Measurements from ENCODE around the gene SCG2. TPM values are rescaled to one million over a fixed set of nuclear protein-coding genes. Genes with fewer than 3 reads are reported as not detected.

SCG2 gene
- polyA plus RNA-seq, 1 donor (not counting 4 experiments of a cell fraction or from before 2014, with no cell fraction given): 0.10 TPM

DNA sequence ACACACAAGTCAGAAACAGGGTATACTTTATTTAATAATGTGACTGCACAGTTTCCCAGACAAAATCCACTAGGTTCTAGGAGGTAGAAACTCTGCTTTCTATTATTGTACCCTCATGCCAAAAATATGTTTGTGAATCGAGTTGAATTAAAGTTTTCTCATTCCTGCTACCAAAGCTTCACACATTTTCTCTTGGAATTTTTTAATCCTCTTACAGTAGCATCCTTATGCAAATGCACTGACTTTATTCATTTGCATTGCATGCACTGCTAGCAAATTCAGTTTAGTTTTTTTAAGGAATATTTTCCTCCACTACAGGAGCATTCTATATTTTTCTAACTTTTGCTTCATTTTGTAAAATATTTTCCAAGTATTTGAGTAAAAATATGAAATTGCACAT lies 4.8 kb upstream of the SCG2 start:
- TF ChIP-seq, protein P1, sequence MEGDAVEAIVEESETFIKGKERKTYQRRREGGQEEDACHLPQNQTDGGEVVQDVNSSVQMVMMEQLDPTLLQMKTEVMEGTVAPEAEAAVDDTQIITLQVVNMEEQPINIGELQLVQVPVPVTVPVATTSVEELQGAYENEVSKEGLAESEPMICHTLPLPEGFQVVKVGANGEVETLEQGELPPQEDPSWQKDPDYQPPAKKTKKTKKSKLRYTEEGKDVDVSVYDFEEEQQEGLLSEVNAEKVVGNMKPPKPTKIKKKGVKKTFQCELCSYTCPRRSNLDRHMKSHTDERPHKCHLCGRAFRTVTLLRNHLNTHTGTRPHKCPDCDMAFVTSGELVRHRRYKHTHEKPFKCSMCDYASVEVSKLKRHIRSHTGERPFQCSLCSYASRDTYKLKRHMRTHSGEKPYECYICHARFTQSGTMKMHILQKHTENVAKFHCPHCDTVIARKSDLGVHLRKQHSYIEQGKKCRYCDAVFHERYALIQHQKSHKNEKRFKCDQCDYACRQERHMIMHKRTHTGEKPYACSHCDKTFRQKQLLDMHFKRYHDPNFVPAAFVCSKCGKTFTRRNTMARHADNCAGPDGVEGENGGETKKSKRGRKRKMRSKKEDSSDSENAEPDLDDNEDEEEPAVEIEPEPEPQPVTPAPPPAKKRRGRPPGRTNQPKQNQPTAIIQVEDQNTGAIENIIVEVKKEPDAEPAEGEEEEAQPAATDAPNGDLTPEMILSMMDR (optimal IDR thresholded peaks at IDR 0.05 in 1 of 3, IDR thresholded peaks at IDR 0.05 in 1 of 3, conservative IDR thresholded peaks at IDR 0.05 in 1 of 3; ENCODE audit: extremely low read depth in 1 of 3, insufficient read depth in 2 of 3, low read length in 3 of 3): no peak
- TF ChIP-seq EZH2 (IDR thresholded peaks at IDR 0.05; ENCODE audit: low read length): no peak
- no peak for FAIRE-seq
- dilution Hi-C loops (cut with MboI; ENCODE audit: extremely low pct_ligation_motif_present, low sequenced_read_pairs): no loop called here

DNA sequence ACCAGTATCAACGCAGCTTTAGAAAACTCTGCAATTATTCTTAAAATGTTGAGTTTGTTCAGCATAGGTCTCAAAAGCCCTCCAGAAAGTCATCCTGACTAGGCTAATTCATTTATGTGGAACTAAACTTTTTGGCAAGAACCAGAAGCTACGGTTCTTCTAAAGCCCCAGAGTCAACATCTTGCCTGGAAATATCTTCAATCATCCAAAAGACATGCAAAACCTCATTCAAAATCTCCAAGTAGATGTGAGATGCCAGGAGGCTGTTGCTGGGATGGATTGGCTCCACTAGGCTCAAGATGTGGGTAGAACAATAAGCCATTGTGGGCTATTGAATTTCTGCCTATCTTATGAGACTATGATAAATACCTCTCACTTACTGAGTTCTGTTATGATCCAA lies 2.1 kb upstream of the SCG2 start:
- Histone ChIP-seq H3K4me3 (ENCODE audit: control insufficient read depth in 2 of 3, extremely low read depth in 1 of 3, insufficient read depth in 2 of 3, low read depth in 1 of 3, low read length in 3 of 3) (no peak overlapping the region), H4K20me1 (ENCODE audit: control insufficient read depth, extremely low read depth, insufficient read depth, low read length) (no peaks in the 10 kb centered on the region), H2AFZ (ENCODE audit: control insufficient read depth, low read length) (no peak overlapping the region), H3K9me1 (ENCODE audit: control insufficient read depth, extremely low read depth, insufficient read depth, low read length) (no peaks in the 10 kb centered on the region), H3K27ac (ENCODE audit: control insufficient read depth, insufficient read depth, low read length) (no peak overlapping the region), H3K9ac (ENCODE audit: control insufficient read depth, extremely low read depth, insufficient read depth, low read length) (no peak overlapping the region), H3K4me1 (ENCODE audit: control insufficient read depth, extremely low read depth, insufficient read depth, low read length) (peaks cover 6% of the 10 kb centered on the region), H3K36me3 (ENCODE audit: control insufficient read depth in 2 of 2, extremely low read depth in 1 of 2, insufficient read depth in 2 of 2, low read length in 2 of 2) (no peaks in the 10 kb centered on the region), H3K4me2 (ENCODE audit: control insufficient read depth, extremely low read depth, insufficient read depth, low read depth, low read length) (no peak overlapping the region), H3K79me2 (ENCODE audit: control insufficient read depth, insufficient read depth, low read length) (no peaks in the 10 kb centered on the region), H3K27me3 (ENCODE audit: control insufficient read depth, extremely low read depth, insufficient read depth, low read length) (no peaks in the 10 kb centered on the region), H3K9me3 (ENCODE audit: control insufficient read depth, low read depth, low read length) (no peaks in the 10 kb centered on the region)
- TF ChIP-seq EZH2 (IDR thresholded peaks at IDR 0.05; ENCODE audit: low read length): no peak
- TF ChIP-seq, protein P1 (optimal IDR thresholded peaks at IDR 0.05 in 1 of 3, IDR thresholded peaks at IDR 0.05 in 1 of 3, conservative IDR thresholded peaks at IDR 0.05 in 1 of 3; ENCODE audit: extremely low read depth in 1 of 3, insufficient read depth in 2 of 3, low read length in 3 of 3): no peak
- DNase-seq (ENCODE audit: low read depth, low spot score): no peak
- FAIRE-seq: no peak
- dilution Hi-C loops (cut with MboI; ENCODE audit: extremely low pct_ligation_motif_present, low sequenced_read_pairs): no loop called here

More for the DNA sequence above, 4.8 kb upstream of the SCG2 start:
- Histone ChIP-seq H3K4me1 (ENCODE audit: control insufficient read depth, extremely low read depth, insufficient read depth, low read length) (no peaks in the 10 kb centered on the region), H3K79me2 (ENCODE audit: control insufficient read depth, insufficient read depth, low read length) (no peaks in the 10 kb centered on the region), H3K9me3 (ENCODE audit: control insufficient read depth, low read depth, low read length) (no peaks in the 10 kb centered on the region), H3K27me3 (ENCODE audit: control insufficient read depth, extremely low read depth, insufficient read depth, low read length) (no peaks in the 10 kb centered on the region), H3K4me2 (ENCODE audit: control insufficient read depth, extremely low read depth, insufficient read depth, low read depth, low read length) (no peak overlapping the region), H3K9me1 (ENCODE audit: control insufficient read depth, extremely low read depth, insufficient read depth, low read length) (no peaks in the 10 kb centered on the region), H3K27ac (ENCODE audit: control insufficient read depth, insufficient read depth, low read length) (no peak overlapping the region), H3K4me3 (ENCODE audit: control insufficient read depth in 2 of 3, extremely low read depth in 1 of 3, insufficient read depth in 2 of 3, low read depth in 1 of 3, low read length in 3 of 3) (no peak overlapping the region), H4K20me1 (ENCODE audit: control insufficient read depth, extremely low read depth, insufficient read depth, low read length) (no peaks in the 10 kb centered on the region), H3K36me3 (ENCODE audit: control insufficient read depth in 2 of 2, extremely low read depth in 1 of 2, insufficient read depth in 2 of 2, low read length in 2 of 2) (no peaks in the 10 kb centered on the region), H2AFZ (ENCODE audit: control insufficient read depth, low read length) (no peak overlapping the region), H3K9ac (ENCODE audit: control insufficient read depth, extremely low read depth, insufficient read depth, low read length) (no peak overlapping the region)
- no peak for DNase-seq (ENCODE audit: low read depth, low spot score)

Measured in keratinocyte (primary cell).